Erythroblast (primary cell): ENCODE measurements around the gene BTNL3.
"Not testable (repeated sequence)": the region's sequence is repeated elsewhere in the genome, so short reads cannot be mapped to it uniquely, and the experiment has no call there.

ENCODE experiments used
- DNase-seq, 2 experiments: peaks; one replicate each; lab custom pipeline; 2025; lab: John Stamatoyannopoulos, UW
- GATA1 ChIP-seq: IDR thresholded peaks from 2 replicates; pipeline ENCODE4 v1.6.1; 2011; ENCODE audit warnings: low read depth, mild to moderate bottlenecking, control low read depth, low read length, moderate library complexity
- POLR2A ChIP-seq: IDR thresholded peaks from 2 replicates; pipeline ENCODE4 v1.6.1; 2011; ENCODE audit warnings: mild to moderate bottlenecking, low read length

The BTNL3 gene

GRCh38 chr5:180990086-180990881 lies 1.6 kb downstream of the BTNL3 start:
- TF ChIP-seq POLR2A (no peak), GATA1 (no peak)
- DNase-seq = no peak

- no peak for TF ChIP-seq POLR2A
- TF ChIP-seq GATA1 = no peak
- DNase-seq = no peak
Observed at GRCh38 chr5:180990882-180991242, 2.2 kb downstream of the BTNL3 start.

- DNase-seq = no peak
- TF ChIP-seq POLR2A = no peak
- no peak for TF ChIP-seq GATA1
Observed at GRCh38 chr5:181001947-181002346, 13.3 kb downstream of the BTNL3 start.

- DNase-seq = no peak
- TF ChIP-seq GATA1 (no peak), POLR2A (no peak)
Observed at GRCh38 chr5:181005791-181006190, 17.1 kb downstream of the BTNL3 start.

GRCh38 chr5:181008136-181008535 lies 19.5 kb downstream of the BTNL3 start:
- no peak for TF ChIP-seq POLR2A
- no peak for DNase-seq

- not testable (repeated sequence) for DNase-seq
Observed at GRCh38 chr5:181010018-181010417, 21.4 kb downstream of the BTNL3 start.

GRCh38 chr5:181014654-181015053 lies 26.0 kb downstream of the BTNL3 start:
- not testable (repeated sequence) for DNase-seq

- DNase-seq = not testable (repeated sequence)
Observed at GRCh38 chr5:181017448-181017847, 28.8 kb downstream of the BTNL3 start.

GRCh38 chr5:181020688-181021087 lies 32.0 kb downstream of the BTNL3 start:
- TF ChIP-seq GATA1 = no peak
- no peak for TF ChIP-seq POLR2A
- DNase-seq = no peak

GRCh38 chr5:181024245-181025064 lies 35.8 kb downstream of the BTNL3 start:
- TF ChIP-seq POLR2A = no peak
- TF ChIP-seq GATA1 = no peak

GRCh38 chr5:181027452-181028031 lies 38.9 kb downstream of the BTNL3 start:
- TF ChIP-seq GATA1 (no peak), POLR2A (no peak)
- no peak for DNase-seq

More at GRCh38 chr5:181024245-181025064, 35.8 kb downstream of the BTNL3 start:
- no peak for DNase-seq

- no peak for DNase-seq
- TF ChIP-seq POLR2A = no peak
- TF ChIP-seq GATA1 = no peak
Observed at GRCh38 chr5:181028032-181028819, 39.6 kb downstream of the BTNL3 start.

- no peak for DNase-seq
- TF ChIP-seq POLR2A (no peak), GATA1 (no peak)
Observed at GRCh38 chr5:181031716-181032115, 43.1 kb downstream of the BTNL3 start.
